HepG2 (cell line): Measurements from ENCODE around the gene TUT1. TPM values are rescaled to one million over a fixed set of nuclear protein-coding genes. Genes with fewer than 3 reads are reported as not detected.
A peak's percentile ranks its signal among the peaks of the same experiment; 100 is the strongest.

ENCODE experiments used
- ARID2 ChIP-seq: sonication (generic); formaldehyde crosslinking; IDR thresholded peaks from 2 replicates; pipeline ENCODE4 v1.8.1; 2022; ENCODE audit warnings: mild to moderate bottlenecking, missing genetic modification reagents, borderline replicate concordance
- ATF4 ChIP-seq, 2 experiments: fragments of 450-650 bp in 1 of 2; sonication (generic) in 1 of 2; formaldehyde crosslinking; IDR thresholded peaks; 2 replicates each; pipeline versions ENCODE4 v1.5.0 to v1.8.0; 2020 to 2022; ENCODE audit warnings: mild to moderate bottlenecking in 1 of 2, missing genetic modification reagents in 1 of 2
- CBX2 ChIP-seq, 2 experiments: fragments of 200-600 bp in 1 of 2; sonication (generic); formaldehyde crosslinking in 1 of 2; IDR thresholded peaks; 2 replicates each; pipeline versions ENCODE4 v1.7.0 to v1.8.1; 2018 to 2022; ENCODE audit warnings: low read depth in 2 of 2, low read length in 1 of 2, mild to moderate bottlenecking in 1 of 2, missing genetic modification reagents in 1 of 2
- DMAP1 ChIP-seq: IDR thresholded peaks from 2 replicates; pipeline ENCODE4 v1.6.1; 2016
- HIVEP1 ChIP-seq: sonication (generic); formaldehyde crosslinking; IDR thresholded peaks from 2 replicates; pipeline ENCODE4 v1.4.0; 2020; ENCODE audit warnings: mild to moderate bottlenecking, missing genetic modification reagents
- HOXD1 ChIP-seq: sonication (generic); formaldehyde crosslinking; IDR thresholded peaks from 2 replicates; pipeline ENCODE4 v1.5.0; 2020; ENCODE audit warnings: missing genetic modification reagents
- MEIS1 ChIP-seq: sonication (generic); formaldehyde crosslinking; IDR thresholded peaks from 2 replicates; pipeline ENCODE4 v1.9.0; 2021; ENCODE audit warnings: mild to moderate bottlenecking, missing genetic modification reagents, moderate library complexity, borderline replicate concordance
- MTF2 ChIP-seq: sonication (generic); formaldehyde crosslinking; IDR thresholded peaks from 2 replicates; pipeline ENCODE4 v1.5.0; 2020; ENCODE audit warnings: missing genetic modification reagents, borderline replicate concordance
- MXI1 ChIP-seq: IDR thresholded peaks from 3 replicates; pipeline ENCODE4 v1.6.1; 2012; ENCODE audit warnings: low read depth, low read length, inconsistent platforms, borderline replicate concordance
- POLR2AphosphoS5 ChIP-seq: IDR thresholded peaks from 2 replicates; pipeline ENCODE4 v1.6.1; 2012; ENCODE audit warnings: low read depth, low read length
- PRDM4 ChIP-seq: sonication (generic); formaldehyde crosslinking; IDR thresholded peaks from 2 replicates; pipeline ENCODE4 v1.9.0; 2021; ENCODE audit warnings: missing genetic modification reagents, borderline replicate concordance
- RNF219 ChIP-seq: sonication (generic); formaldehyde crosslinking; IDR thresholded peaks from 2 replicates; pipeline ENCODE4 v1.5.0; 2020; ENCODE audit warnings: mild to moderate bottlenecking, missing genetic modification reagents
- SRSF9 ChIP-seq: fragments of 200-400 bp; formaldehyde crosslinking; IDR thresholded peaks from 2 replicates; pipeline ENCODE4 v1.6.1; 2018; ENCODE audit warnings: borderline replicate concordance, mild to moderate bottlenecking, low read depth, low read length; ENCODE audit not compliant: insufficient read depth, poor library complexity, severe bottlenecking
- ZBTB20 ChIP-seq: sonication (generic); formaldehyde crosslinking; IDR thresholded peaks from 2 replicates; pipeline ENCODE4 v1.8.1; 2023; ENCODE audit warnings: missing genetic modification reagents, low read depth, mild to moderate bottlenecking, borderline replicate concordance
- ZFP90 ChIP-seq: sonication (generic); formaldehyde crosslinking; IDR thresholded peaks from 2 replicates; pipeline ENCODE4 v1.8.0; 2022; ENCODE audit warnings: missing genetic modification reagents, mild to moderate bottlenecking, inconsistent platforms, borderline replicate concordance
- ZKSCAN8 ChIP-seq: IDR thresholded peaks from 2 replicates; pipeline ENCODE4 v1.6.1; 2016; ENCODE audit warnings: borderline replicate concordance, missing genetic modification reagents, missing compliant biosample characterization
- ZNF282 ChIP-seq: fragments of 450-650 bp; IDR thresholded peaks from 2 replicates; pipeline ENCODE4 v1.6.1; 2018; ENCODE audit not compliant: partially characterized antibody
- ZNF557 ChIP-seq: sonication (generic); formaldehyde crosslinking; IDR thresholded peaks from 2 replicates; pipeline ENCODE4 v1.4.0; 2020; ENCODE audit warnings: missing genetic modification reagents
- ZNF614 ChIP-seq: IDR thresholded peaks from 2 replicates; pipeline ENCODE4 v1.6.1; 2018; ENCODE audit warnings: missing biosample characterization, missing genetic modification reagents, inconsistent platforms, borderline replicate concordance
- ZNF7 ChIP-seq: IDR thresholded peaks from 2 replicates; pipeline ENCODE4 v1.6.1; 2016; ENCODE audit warnings: missing biosample characterization, missing genetic modification reagents
- ZNF710 ChIP-seq: sonication (generic); formaldehyde crosslinking; IDR thresholded peaks from 2 replicates; pipeline ENCODE4 v1.5.0; 2020; ENCODE audit warnings: mild to moderate bottlenecking, missing genetic modification reagents, borderline replicate concordance
- polyA plus RNA-seq, 8 experiments: library from polyadenylated mRNA; depleted of rRNA in 3 of 8; stranded (reverse) in 7 of 8; unstranded in 1 of 8; fragments of >200 nt; fragmentation: Illumina TruSeq in 4 of 8; extraction: Trizol in 4 of 8; gene quantifications; 2 replicates each; pipeline versions ENCODE4 v1.2.1 to v1.2.3, GENCODE V29; 2011 to 2016; ENCODE audit warnings: low read depth in 4 of 8, missing spikeins in 1 of 8, mixed read lengths in 1 of 8; ENCODE audit not compliant: insufficient read depth in 1 of 8
- total RNA-seq, 5 experiments: library from RNA; depleted of rRNA; stranded (reverse); fragments of >200 nt; fragmentation: Illumina TruSeq; extraction: Trizol; gene quantifications; 2 replicates each; pipeline ENCODE4 v1.2.3, GENCODE V29; 2016; ENCODE audit warnings: low read depth in 1 of 5

TUT1 gene
- total and polyA plus RNA-seq, 2 of the 13 experiments (the other 11 are each of a cell fraction or from before 2014, with no cell fraction given), result 9.7 to 14.3 TPM

- no peak for TF ChIP-seq POLR2AphosphoS5
- TF ChIP-seq HOXD1 (CRISPR knock-in tag), result no peak
- no peak for TF ChIP-seq PRDM4 (CRISPR knock-in tag)
- no peak for TF ChIP-seq ZNF557 (CRISPR knock-in tag)
- no peak for TF ChIP-seq DMAP1
- no peak for TF ChIP-seq ZNF282
- TF ChIP-seq SRSF9, result no peak
- TF ChIP-seq ARID2, result 0 out of 2 replicates have a peak, but pooled peaks have one; percentile 43
- 0 out of 2 replicates have a peak, but pooled peaks have one; percentile 3 for TF ChIP-seq ZFP90 (CRISPR knock-in tag)
- TF ChIP-seq MTF2 (CRISPR knock-in tag), result no peak; the same call in 1 of the 2 replicates
- no peak for TF ChIP-seq ZNF710 (CRISPR knock-in tag)
- TF ChIP-seq ZKSCAN8, result no peak
- TF ChIP-seq RNF219 (CRISPR knock-in tag), result no peak
- TF ChIP-seq ZBTB20 (CRISPR knock-in tag), result no peak; the same call in 1 of the 2 replicates
- TF ChIP-seq MEIS1 (CRISPR knock-in tag), result no peak
- no peak for TF ChIP-seq ATF4 (CRISPR knock-in tag; IDR thresholded peaks at IDR 0.05)
- no peak for TF ChIP-seq HIVEP1 (CRISPR knock-in tag)
- no peak for TF ChIP-seq MXI1
- TF ChIP-seq ZNF614 (CRISPR knock-in tag), result no peak
- no peak for TF ChIP-seq CBX2 (IDR thresholded peaks at IDR 0.05; ENCODE audit: low read depth, low read length)
- TF ChIP-seq CBX2 (CRISPR knock-in tag; IDR thresholded peaks at IDR 0.05; ENCODE audit: low read depth), result no peak
- no peak for TF ChIP-seq ZNF7 (CRISPR knock-in tag)
Measured at GRCh38 chr11:62544581-62545436, 46.5 kb downstream of the TUT1 start (continued).
